Measurements from ENCODE around the gene PRKCB.

DNA sequence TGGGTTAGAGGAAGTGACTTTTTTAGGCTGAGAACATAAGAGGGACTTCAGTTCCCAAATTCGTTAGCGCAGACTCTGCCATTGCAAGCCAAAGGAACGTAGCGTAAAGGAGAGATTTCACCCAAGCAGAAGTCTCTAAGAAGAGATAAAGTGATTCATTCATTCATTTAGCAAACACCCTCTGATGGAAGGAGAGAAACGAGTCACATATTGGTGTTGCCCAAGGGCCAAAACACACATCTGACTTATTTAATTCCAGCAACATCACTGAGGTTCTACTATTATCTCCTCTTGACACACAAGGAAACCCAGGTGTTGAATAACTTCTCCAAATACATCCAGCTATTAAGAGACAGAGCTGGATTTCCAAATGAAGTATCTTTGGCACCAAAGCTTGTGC is 334.6 kb downstream of the PRKCB start:
- TF ChIP-seq, protein P1, sequence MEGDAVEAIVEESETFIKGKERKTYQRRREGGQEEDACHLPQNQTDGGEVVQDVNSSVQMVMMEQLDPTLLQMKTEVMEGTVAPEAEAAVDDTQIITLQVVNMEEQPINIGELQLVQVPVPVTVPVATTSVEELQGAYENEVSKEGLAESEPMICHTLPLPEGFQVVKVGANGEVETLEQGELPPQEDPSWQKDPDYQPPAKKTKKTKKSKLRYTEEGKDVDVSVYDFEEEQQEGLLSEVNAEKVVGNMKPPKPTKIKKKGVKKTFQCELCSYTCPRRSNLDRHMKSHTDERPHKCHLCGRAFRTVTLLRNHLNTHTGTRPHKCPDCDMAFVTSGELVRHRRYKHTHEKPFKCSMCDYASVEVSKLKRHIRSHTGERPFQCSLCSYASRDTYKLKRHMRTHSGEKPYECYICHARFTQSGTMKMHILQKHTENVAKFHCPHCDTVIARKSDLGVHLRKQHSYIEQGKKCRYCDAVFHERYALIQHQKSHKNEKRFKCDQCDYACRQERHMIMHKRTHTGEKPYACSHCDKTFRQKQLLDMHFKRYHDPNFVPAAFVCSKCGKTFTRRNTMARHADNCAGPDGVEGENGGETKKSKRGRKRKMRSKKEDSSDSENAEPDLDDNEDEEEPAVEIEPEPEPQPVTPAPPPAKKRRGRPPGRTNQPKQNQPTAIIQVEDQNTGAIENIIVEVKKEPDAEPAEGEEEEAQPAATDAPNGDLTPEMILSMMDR (conservative IDR thresholded peaks at IDR 0.05; ENCODE audit: low read depth in 2 of 2) = no peak
- TF ChIP-seq REST (IDR thresholded peaks at IDR 0.05; ENCODE audit: unreplicated experiment) (no peak), EZH2phosphoT487 (IDR thresholded peaks at IDR 0.05; ENCODE audit: unreplicated experiment) (no peak), POLR2AphosphoS5 (IDR thresholded peaks at IDR 0.05; ENCODE audit: low read depth) (no peak), EZH2 (IDR thresholded peaks at IDR 0.05; ENCODE audit: low read depth, unreplicated experiment) (no peak), ZNF331 (CRISPR knock-in tag; IDR thresholded peaks at IDR 0.05; ENCODE audit: low read depth) (no peak)
